ENCODE measurements around the gene CYP4A22. TPM values are rescaled to one million over a fixed set of nuclear protein-coding genes. Genes with fewer than 3 reads are reported as not detected.

Gene CYP4A22
- total RNA-seq, 1 donor from 2014 or later, result not detected

Other genes with a start within 250 kb of the CYP4A22 start
- not detected for gene CYP4A11, start 196.0 kb upstream of the CYP4A22 start, total RNA-seq (ENCODE audit: unreplicated experiment)
- 0.23 TPM for gene CYP4X1, start 113.8 kb upstream of the CYP4A22 start, total RNA-seq (ENCODE audit: unreplicated experiment)
- gene CYP4Z1, start 70.2 kb upstream of the CYP4A22 start, total RNA-seq (ENCODE audit: unreplicated experiment), result not detected
- not detected for gene PDZK1IP1, start 52.6 kb downstream of the CYP4A22 start, total RNA-seq (ENCODE audit: unreplicated experiment)
- 199 TPM for gene TAL1, start 94.8 kb downstream of the CYP4A22 start, total RNA-seq (ENCODE audit: unreplicated experiment)
- gene STIL, start 176.7 kb downstream of the CYP4A22 start, total RNA-seq (ENCODE audit: unreplicated experiment), result 12.1 TPM
- gene CMPK1, start 196.3 kb downstream of the CYP4A22 start, total RNA-seq (ENCODE audit: unreplicated experiment), result 53.4 TPM

All from endothelial cell (in vitro differentiated cells).